ENCODE data around the gene CLSTN2.

- TF ChIP-seq CTCF (IDR thresholded peaks at IDR 0.05) (no peak), POLR2A (IDR thresholded peaks at IDR 0.05) (no peak)
Measured at GRCh38 chr3:140081887-140082286, 146.9 kb downstream of the CLSTN2 start.
